GM12873 (cell line): ENCODE results near the gene PNMA6F.

Experiments
- TF ChIP-seq, protein P1 (sequence below): IDR thresholded peaks from 2 replicates; pipeline ENCODE4 v1.5.1; 2012; ENCODE audit warnings: low read depth, mild to moderate bottlenecking, moderate library complexity, low read length, control low read depth; ENCODE audit not compliant: insufficient read depth; ENCODE audit errors: missing control alignments

Gene PNMA6F

DNA sequence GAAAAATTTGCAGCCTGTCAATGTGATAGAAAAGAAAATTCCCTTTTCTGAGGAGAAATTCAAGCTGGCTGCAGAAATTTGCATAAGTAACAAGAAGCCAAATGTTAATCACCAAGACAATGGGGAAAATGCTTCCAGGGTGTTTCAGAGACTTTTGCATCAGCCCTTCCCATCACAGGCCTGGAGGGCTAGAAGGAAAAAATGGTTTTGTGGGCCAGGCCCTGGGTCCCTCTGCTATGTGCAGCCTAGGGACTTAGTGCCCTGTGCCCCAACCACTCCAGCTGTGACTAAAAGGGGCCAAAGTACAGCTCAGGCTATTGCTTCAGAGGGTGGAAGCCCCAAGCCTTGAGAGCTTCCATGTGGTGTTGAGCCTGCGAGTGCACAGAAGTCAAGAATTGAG, 36.3 kb upstream of the PNMA6F start:
- TF ChIP-seq, protein P1, sequence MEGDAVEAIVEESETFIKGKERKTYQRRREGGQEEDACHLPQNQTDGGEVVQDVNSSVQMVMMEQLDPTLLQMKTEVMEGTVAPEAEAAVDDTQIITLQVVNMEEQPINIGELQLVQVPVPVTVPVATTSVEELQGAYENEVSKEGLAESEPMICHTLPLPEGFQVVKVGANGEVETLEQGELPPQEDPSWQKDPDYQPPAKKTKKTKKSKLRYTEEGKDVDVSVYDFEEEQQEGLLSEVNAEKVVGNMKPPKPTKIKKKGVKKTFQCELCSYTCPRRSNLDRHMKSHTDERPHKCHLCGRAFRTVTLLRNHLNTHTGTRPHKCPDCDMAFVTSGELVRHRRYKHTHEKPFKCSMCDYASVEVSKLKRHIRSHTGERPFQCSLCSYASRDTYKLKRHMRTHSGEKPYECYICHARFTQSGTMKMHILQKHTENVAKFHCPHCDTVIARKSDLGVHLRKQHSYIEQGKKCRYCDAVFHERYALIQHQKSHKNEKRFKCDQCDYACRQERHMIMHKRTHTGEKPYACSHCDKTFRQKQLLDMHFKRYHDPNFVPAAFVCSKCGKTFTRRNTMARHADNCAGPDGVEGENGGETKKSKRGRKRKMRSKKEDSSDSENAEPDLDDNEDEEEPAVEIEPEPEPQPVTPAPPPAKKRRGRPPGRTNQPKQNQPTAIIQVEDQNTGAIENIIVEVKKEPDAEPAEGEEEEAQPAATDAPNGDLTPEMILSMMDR: no peak

DNA sequence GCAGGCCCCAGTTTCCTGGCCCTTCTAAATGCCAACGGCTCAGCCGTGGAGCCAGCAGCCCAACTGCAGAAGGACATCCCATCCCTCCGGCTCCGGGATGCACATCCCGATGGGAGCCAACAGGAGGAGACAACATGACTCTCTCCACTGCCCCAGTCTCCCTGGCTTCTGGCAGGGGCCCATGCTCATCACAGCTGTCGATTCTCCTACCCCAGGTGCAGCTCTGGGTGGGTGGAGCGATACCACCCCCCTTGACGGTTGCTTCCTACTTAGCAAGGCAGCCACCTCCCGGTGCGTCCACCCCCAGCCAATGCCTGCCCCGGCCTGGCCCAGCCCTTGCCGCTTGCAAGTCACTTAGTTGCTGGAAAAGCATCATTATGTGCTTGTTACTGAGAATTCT, 31.8 kb upstream of the PNMA6F start:
- TF ChIP-seq, protein P1: no peak

DNA sequence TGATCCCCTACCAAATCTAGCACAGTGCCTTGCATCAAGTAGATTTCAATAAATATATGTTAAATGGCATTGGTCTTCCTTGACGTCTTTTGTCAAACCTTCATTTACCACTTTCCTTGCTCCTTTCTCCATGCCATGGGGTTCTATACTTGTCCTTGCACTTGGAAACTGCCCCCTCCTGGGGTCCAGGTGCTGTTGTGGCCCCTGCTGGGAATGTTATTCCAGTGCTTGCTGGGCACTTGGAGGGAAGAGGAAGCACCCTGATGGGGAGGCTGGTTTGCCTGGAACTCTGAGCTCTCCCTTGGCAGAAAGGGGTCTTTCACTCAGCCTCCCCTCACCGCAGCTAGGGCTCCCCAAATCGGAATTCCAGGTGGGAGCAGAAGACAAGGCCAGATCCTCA, 31.3 kb upstream of the PNMA6F start:
- TF ChIP-seq, protein P1: no peak

DNA sequence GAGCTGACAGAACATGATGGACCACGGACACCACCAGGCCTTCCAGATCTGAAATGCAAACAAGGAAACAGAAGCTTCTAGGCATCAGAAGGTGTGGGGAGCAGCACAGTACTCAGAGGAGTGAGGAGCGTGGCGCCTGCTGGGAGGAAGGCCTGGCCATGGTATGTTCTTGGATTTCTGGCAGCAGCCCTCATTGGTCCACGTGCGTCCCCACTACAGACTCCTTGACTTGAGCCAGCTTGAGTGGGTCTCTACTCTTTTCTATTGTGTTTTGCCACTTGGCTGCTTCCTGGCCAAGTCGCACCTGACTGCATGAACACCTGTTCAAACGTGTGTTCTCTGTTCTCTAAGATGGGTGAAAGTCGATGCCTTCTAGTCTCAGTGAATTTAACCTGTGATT, 30.4 kb upstream of the PNMA6F start:
- TF ChIP-seq, protein P1: no peak

DNA sequence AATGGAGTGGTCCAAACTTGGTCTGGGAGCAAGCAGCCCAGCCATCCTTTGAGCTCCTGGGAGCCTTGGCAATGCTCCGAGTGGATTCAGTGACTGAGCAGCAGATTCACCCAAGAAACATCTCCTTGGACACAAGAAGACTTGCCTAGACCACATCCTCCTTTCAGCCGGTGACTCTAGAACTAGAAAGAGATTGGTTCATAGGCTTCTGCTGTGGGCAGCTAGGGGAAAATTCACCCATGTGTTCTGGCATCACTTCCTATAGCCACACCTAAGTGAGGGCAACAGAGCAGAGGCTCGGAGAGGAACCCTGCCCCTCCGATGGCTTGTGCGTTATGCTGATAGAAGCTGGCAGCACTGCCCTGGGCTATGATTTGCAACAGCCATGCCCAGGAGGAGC, 28.4 kb upstream of the PNMA6F start:
- TF ChIP-seq, protein P1: no peak

DNA sequence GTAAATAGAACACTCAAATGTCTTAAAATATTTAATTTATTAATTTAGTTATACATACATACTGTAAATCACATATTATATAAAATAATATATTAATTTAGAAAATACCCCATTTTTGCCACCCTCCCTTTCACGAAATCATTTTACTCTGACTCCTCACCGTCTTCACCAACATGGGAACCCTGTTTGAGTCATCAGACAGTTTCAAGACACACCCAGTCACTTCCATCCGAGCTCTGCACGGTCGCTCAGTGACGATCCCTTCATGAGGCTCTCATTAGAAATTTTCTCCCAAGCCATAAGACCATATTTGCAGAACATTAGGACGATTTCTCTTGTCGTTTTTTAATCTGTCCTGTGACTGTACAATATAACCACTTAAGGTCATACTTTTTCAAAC, 26.9 kb upstream of the PNMA6F start:
- TF ChIP-seq, protein P1: no peak

DNA sequence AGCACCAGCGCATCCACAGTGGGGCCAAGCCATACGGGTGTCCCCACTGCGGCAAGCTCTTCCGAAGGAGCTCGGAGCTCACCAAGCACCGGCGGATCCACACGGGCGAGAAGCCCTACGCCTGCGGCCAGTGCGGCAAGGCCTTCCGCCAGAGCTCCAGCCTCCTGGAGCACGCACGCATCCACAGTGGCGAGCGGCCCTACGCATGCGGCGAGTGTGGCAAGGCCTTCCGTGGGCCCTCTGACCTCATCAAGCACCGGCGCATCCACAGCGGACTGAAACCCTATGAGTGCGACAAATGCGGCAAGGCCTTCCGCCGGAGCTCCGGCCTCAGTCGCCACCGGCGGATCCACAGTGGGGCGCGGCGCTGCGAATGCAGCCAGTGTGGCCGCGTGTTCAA, 26.0 kb upstream of the PNMA6F start:
- TF ChIP-seq, protein P1: no peak
